ENCODE data around the gene DYNC1I1.

DNA sequence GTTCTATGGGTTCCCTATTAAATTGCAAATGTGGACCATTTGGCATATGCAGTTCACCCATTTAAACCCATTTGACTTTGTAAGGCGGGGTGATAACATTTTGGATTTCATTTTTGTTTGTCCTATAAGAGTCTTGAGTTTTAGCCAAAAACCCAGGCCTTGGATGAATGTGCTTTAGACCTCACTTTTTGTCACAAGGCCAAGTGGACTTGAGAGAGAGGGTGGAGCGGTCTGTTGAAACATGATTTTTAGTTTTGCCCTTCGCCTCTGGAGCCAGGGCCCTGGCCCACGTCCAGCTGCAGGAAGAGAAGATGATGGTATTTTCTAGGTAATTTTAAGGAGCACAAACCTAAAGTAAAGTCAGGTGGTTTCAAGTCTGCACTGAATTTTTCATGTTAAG, 289.5 kb downstream of the DYNC1I1 start:
- TF ChIP-seq RFX5 (IDR thresholded peaks at IDR 0.05; ENCODE audit: low read length) (no peak), CTCF (IDR thresholded peaks at IDR 0.05) (no peak), TAF1 (IDR thresholded peaks at IDR 0.05; ENCODE audit: borderline replicate concordance, low read depth, low read length) (no peak), GATA2 (CRISPR knock-in tag; IDR thresholded peaks at IDR 0.05) (no peak), USF1 (IDR thresholded peaks at IDR 0.05; ENCODE audit: borderline replicate concordance, low read depth) (no peak), POLR2AphosphoS5 (IDR thresholded peaks at IDR 0.05; ENCODE audit: low read depth, low read length) (no peak), ZBTB33 (IDR thresholded peaks at IDR 0.05; ENCODE audit: borderline replicate concordance, low read depth) (no peak), EZH2phosphoT487 (IDR thresholded peaks at IDR 0.05; ENCODE audit: borderline replicate concordance, low read depth) (no peak)
- TF ChIP-seq, protein P1, sequence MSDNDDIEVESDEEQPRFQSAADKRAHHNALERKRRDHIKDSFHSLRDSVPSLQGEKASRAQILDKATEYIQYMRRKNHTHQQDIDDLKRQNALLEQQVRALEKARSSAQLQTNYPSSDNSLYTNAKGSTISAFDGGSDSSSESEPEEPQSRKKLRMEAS (IDR thresholded peaks at IDR 0.05; ENCODE audit: low read depth) = no peak
